ENCODE results near the gene PEF1.
"Not testable (repeated sequence)": the region's sequence is repeated elsewhere in the genome, so short reads cannot be mapped to it uniquely, and the experiment has no call there.

DNA sequence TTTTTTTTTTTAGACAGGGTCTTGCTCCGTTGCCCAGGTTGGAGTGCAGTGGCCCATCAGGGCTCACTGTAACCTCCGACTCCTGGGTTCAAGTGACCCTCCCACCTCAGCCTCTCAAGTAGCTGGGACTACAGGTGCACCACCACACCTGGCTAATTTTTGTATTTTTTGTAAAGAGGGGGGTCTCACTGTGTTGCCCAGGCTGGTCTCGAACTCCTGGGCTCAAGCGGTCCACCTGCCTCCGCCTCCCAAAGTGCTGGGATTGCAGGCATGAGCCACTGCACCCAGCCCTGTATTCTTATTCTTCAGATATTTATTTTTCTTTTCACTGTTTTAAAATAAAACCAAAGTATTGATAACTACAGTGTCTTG is 57.4 kb downstream of the PEF1 start:
- not testable (repeated sequence) for TF ChIP-seq POLR2A (IDR thresholded peaks at IDR 0.05; ENCODE audit: low read depth); EP300 (IDR thresholded peaks at IDR 0.05); POLR2AphosphoS5 (IDR thresholded peaks at IDR 0.05)
- TF ChIP-seq, protein P1, sequence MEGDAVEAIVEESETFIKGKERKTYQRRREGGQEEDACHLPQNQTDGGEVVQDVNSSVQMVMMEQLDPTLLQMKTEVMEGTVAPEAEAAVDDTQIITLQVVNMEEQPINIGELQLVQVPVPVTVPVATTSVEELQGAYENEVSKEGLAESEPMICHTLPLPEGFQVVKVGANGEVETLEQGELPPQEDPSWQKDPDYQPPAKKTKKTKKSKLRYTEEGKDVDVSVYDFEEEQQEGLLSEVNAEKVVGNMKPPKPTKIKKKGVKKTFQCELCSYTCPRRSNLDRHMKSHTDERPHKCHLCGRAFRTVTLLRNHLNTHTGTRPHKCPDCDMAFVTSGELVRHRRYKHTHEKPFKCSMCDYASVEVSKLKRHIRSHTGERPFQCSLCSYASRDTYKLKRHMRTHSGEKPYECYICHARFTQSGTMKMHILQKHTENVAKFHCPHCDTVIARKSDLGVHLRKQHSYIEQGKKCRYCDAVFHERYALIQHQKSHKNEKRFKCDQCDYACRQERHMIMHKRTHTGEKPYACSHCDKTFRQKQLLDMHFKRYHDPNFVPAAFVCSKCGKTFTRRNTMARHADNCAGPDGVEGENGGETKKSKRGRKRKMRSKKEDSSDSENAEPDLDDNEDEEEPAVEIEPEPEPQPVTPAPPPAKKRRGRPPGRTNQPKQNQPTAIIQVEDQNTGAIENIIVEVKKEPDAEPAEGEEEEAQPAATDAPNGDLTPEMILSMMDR (IDR thresholded peaks at IDR 0.05): not testable (repeated sequence)
